GM21528 (cell line): Measurements from ENCODE around the gene WDR19.
"Not testable (repeated sequence)": the region's sequence is repeated elsewhere in the genome, so short reads cannot be mapped to it uniquely, and the experiment has no call there.

Source experiments
- ATAC-seq: cut with Tn5 transposase; IDR thresholded peaks from one replicate; pipeline ENCODE4 v1.9.1; 2021; ENCODE audit warnings: mild to moderate bottlenecking, moderate library complexity; ENCODE audit not compliant: unreplicated experiment, low FRiP score

The WDR19 gene

DNA sequence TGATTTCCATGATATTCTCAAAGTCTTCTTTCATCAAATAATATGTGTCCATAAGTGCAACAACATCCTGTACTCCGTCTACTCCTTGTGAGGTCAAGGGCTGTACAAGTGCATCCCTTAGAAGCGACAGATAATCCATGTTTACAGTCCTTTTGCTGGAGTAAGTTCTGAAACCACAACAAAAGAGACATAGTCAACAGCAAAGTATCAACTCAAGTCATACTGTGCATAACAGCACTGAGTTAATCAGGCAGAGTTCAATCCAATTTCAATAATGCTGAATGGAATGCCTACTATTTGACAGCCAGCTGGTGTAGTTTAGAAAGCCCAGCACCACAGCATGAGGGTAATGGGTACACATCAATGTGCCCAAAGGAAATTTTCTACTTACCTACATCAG, 109.4 kb downstream of the WDR19 start:
- no peak for ATAC-seq

DNA sequence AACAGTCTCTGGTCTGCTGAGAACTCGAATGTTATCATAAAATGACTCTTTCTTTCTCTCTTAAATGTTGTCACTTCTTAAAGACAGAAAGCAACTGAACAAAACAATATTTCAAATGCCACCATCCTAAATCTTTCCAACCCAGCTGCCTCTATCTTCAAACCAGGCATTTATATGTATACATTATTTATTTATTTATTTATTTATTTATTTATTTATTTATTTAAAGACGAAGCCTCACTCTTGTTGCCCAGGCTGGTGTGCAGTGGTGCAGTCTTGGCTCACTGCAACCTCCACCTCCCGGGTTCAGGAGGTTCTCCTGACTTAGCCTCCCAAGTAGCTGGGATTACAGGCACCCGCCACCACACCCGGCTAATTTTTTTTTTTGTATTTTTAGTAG, 110.1 kb downstream of the WDR19 start:
- not testable (repeated sequence) for ATAC-seq

DNA sequence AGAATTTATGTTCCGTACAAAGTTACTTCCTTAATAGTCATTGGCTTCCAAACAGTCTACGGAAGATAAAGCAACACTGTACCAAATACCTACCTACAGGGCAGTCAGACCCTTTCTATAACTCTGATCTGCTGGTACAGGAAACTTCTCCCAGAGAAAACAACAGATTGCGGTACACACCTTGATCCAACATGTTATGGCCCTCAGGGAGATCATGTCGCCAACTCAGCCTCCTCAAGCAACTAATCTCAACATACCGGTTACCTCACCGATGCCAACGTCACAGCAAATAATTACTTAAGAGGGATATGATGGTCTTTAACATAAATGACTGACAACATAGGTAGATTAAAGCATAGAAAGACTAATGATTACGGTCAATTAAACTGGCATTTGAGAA, 113.5 kb downstream of the WDR19 start:
- no peak for ATAC-seq

DNA sequence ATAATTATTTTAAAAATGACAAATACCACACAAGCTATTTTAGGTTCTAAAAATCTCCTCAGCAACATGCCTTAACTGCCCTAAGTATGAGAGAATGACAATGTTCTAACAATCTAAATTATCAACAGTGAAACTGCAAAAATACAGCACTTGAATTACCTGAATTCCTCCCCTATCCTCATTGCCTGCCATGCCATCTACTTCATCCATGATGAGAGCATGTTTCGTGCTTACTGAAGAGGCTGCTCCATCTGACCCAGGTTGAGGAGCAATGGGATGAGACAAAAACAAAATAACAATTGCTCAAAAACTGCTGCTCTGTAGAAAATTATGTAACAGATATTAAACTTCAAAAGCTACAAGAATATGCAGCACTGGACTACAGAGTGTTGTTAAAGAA, 120.6 kb downstream of the WDR19 start:
- no peak for ATAC-seq

DNA sequence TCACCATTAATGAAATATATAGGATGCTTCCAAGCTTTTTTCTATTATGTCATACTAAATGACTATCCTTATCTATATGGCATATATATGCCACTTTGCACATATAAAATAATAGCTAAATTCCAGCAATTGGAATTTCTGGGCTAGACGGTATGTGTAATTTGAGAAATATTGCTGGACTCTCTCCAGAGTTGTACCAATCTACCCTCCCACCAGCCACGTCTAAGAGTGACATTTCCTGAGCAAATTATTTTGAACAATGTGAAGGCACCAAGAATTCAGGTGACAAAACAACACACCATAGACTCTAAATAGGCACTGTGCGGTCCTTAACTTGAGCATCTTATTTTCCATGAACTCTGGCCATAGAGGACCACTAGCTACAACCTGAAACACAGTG, 121.5 kb downstream of the WDR19 start:
- no peak for ATAC-seq

DNA sequence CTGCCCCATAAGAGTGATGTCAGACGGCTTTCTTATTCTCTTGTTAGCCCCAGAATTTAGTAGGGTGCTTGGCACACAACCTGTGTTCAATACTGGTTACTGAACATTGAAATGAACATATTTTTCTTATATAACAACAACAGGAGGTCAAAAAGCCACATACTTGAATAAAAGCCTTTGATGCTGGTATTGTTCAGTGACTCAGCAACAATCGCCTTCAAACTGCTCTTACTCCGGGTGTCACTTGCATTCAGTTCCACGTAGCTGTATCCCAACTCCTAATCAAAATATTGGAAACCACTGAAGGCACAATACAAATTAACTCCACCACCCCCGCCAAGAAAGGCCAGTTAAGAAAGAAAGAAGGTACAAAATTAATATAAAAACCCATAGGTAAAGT, 122.3 kb downstream of the WDR19 start:
- no peak for ATAC-seq

DNA sequence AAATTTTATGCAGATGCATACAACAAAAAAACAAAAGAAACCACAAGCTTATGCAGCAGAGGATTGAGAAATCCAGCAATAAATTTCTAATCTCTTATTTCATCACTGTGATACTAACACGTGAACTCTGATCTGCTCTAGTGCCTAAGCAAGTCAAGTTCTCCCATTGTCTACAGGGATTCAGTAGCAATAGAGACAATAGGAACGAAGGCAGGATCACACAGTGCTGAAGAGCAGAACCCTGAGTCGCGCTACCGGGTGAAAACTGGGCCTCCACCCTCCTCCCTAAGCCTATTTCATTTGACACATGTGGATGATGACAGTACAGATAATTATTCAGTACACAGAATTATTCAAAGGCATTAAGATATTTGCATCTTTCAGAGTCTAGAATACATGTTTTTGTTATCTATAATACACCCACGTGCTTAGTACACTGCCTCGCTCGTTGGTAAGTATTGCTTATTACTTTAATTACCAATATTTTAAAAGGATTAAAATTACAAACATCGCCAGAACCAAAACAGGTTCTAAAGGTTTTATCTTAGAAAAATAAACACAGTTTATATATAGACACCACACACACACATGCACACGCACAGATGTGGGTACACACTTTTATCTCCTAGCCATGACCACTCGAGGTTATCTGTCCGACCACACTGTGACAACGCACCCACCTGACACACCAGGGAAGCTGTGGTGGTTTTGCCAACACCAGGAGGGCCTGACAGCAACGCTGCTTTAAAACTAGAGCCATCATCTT, 123.8 kb downstream of the WDR19 start:
- no peak for ATAC-seq

DNA sequence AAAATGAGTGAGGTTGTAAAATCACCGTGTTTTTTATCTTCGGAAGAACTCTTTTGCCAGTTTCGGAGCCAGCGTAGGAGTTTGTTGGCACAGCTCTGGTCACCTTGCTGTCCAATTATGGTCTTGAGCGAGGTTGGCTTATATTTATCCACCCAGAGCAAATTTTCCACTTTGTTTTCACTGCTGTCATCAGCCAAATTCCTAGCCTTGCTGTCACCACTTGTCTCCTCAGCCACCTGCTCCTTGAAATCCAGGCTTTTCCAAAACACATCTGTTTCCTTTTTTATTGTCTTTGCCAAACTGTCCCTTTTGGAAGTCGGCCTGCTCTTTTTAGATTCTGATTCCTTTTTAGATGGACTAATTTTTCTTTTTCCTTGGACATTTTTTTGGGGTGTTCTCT, 126.3 kb downstream of the WDR19 start:
- ATAC-seq: no peak

DNA sequence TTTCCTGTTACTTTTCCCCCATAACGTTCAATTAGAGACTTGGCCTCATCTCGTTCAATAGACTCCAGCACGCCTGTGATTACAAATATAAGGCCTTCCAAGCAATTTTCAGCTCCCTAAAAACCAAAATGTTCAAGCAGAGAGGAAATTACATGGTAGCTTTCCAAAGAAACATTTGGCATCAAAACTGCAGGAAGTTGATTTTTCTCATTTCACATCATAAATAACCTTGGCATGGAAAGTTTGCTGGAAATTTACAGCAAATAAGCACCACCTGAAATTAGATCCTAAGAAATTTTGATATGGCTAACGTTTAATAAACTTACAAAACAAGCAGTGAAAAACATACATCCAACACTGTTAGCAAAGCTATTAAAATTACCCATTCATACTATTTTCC, 130.5 kb downstream of the WDR19 start:
- ATAC-seq: no peak

DNA sequence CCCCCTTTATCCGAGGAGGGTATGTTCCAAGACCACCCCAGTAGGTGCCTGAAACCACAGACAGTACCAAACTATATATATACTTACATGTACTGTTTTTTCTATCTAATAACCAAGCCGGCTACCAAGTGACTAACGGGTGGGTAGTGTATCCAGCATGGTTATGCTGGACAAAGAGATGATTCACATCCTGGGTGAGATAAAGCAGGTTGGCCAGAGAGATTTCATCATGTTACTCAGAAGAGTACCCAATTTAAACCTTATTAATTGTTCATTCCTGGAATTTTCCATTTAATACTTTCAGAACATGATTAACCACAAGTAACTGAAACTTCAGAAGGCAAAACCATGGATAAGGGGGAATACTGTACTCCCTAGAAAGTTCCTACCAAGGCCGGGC, 137.3 kb downstream of the WDR19 start:
- ATAC-seq: no peak

DNA sequence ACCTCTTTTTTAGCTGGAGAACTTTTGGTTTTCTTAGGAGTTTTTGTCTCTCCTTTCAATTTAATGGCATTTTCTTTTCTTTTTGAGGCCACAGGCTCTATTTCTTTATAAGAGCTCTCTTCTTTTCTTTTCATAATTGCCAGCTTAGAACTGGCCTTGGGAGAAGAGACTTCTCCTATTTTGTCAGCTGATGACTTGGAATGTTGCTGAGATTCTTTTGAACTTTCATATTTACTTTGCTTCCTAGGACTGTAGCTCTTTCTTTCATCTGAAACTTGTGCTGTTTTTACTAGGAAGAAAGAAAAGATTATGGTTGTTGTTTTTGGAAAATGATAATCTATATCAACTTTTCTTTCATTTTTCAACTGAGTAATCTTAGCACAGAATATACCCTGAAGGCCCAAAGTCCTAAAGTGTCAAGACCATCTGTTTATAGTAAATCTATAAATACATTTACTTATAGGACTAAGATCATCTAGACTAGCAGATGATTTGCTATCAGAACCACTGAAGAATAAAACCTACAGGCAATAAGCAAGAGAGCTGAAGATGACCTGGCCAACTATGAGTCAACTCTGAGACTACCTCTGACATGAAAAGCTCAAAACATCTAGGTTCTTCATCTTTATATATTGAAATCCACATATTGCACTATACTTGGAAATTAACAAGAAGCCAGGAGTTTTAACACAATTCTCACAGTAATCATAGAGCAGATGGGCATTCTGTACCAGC, 138.2 kb downstream of the WDR19 start:
- no peak for ATAC-seq

DNA sequence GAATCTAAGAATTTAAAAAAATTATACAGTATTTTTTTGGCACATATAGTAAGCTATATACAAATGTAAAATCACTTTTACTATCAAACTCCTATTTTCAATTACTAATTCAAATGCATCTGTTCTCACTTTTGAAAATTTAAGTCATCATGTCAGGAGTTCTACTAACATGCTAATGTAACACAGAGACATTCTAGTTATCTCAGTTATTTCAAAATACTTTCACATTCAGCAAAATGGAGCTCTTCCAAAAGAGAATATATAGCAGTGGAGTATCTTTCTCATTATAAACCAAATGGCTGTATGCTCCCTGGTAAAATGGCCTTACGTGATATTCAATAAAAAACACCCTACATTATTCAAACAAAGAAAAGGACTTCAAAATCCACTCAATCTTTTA, 141.5 kb downstream of the WDR19 start:
- no peak for ATAC-seq

DNA sequence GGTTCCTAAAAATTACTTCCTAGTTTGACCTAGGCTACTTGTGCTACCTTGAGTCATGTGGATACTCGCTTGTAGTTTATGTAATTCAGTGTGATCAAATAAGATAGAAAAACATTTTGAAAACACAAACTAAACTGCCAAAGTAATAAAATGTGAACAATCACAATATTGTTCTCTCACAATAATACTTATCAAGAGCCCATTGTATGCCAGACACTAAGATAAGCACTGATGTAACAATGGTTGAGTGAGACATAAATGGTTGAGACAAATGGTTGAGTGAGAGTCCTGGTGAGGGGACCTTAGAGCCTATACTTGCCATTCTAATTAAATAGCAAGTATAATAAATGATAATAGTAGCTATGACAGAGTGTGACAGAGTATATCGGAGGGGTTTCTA, 142.1 kb downstream of the WDR19 start:
- ATAC-seq: no peak

DNA sequence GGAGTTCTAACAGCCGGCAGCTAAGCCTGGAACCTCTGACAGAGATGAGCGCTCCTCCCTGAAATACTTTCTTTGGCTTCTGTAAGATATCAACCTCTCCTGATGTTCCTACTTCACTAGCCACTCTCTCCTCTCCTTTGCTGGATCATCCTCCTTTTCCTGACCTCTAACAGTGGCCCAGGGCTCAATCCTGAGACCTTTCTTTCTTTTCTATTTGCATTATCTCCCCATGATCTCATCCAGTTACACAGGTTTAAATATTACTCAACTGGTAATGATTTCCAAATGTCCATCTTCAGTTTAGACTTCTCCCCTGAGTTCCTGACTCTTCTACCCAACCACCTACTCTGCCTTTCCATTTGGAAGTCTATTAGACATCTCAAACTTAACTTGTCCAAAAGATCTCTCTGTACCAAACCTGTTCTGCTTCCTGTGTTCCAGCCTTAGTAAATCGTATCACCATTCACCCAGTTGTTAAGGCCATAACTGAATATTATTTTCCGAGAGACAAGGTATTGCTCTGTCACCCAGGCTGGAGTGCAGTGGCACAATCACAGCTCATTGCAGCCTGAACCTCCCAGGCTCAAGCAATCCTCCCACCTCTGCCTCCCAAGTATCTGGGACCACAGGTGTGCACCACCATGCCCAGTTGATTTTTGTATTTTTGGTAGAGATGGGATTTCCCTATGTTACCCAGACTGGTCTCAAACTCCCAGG, 142.7 kb downstream of the WDR19 start:
- ATAC-seq: no peak

DNA sequence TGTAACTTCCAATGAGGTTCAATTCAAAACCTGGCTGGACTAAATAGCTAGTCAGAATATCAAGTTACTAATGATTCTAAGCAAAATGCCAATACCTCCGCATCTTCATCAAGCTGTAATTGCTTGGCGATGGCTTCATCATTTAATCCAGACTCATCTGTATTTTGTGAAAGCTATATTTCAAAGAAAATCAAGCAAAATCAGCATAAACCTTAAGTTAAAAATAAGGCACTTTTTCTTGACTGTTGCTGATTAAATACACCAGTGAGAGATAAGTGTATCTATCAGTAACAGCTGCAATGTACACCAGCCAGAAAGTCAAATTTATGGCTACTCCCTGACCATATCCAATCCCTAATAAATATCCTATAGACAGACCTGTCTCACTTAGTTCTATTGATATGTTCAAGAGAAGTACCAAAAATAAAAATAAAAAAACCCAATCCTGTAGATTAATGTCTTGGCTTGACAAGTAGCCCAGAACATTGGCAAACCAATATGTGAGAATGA, 144.2 kb downstream of the WDR19 start:
- no peak for ATAC-seq

DNA sequence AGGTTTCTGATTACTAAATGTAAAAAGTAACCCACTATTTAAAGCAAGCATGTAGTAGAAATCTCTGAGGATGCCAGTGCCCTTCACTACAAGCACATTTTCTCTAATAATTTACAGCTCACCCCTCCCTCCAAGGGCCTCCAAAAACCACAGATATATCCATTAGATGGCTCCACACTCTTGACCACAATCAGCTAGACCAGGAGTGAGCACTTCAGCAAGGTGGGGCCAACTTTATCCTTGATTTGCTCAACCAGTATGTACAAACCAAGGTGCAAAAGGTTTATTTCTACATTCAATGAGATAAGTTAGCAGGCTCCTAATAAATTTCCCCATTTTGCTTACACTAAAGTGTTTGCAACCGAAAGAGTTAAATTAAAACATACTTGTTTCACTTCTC, 148.0 kb downstream of the WDR19 start:
- no peak for ATAC-seq

DNA sequence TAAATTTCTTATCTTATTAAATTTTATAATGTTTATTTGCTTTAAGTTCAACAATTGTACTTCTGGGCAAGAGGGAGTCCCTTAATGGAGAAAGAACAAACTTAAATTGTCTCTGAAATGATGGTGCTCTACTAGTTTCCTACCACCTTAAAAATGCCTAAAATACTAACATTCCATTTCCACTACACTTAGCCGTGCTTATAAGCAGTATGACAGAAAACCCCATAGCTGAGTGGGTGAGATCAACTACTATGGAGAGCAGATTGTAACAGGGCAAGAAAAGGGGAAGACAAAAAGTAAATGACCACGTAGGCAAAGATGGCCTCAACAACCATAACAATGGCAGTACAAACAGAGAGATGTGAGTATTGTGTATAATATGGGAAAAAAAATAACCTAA, 148.9 kb downstream of the WDR19 start:
- ATAC-seq: no peak
